Lung (tissue), 12 donors: ENCODE data around the gene DGKB. TPM values are rescaled to one million over a fixed set of nuclear protein-coding genes. Genes with fewer than 3 reads are reported as not detected.

Experiments used
- ATAC-seq: fragments of 200-7000 bp; cut with Tn5 transposase; one replicate; pipeline ENCODE4 v1.9.1; 2020; ENCODE audit warnings: moderate number of reproducible peaks; ENCODE audit not compliant: insufficient read depth, low FRiP score
- DNase-seq, 3 donors: peaks; one replicate each; pipeline ENCODE4 v3.0.0-alpha.2; 2013 to 2017
- H3K27ac ChIP-seq, 2 donors: one replicate each; pipeline ENCODE4 v1.5.1; 2013; ENCODE audit warnings: mild to moderate bottlenecking in 2 of 2, moderate library complexity in 2 of 2, control low read depth in 1 of 2, inconsistent platforms in 1 of 2, low read depth in 1 of 2, low read length in 1 of 2
- H3K27me3 ChIP-seq, 3 donors: one replicate each; pipeline ENCODE4 v1.5.1; 2013; ENCODE audit warnings: low read length in 2 of 3; ENCODE audit not compliant: control insufficient read depth in 3 of 3, insufficient read depth in 3 of 3
- H3K36me3 ChIP-seq, 4 donors: one replicate each; pipeline ENCODE4 v1.5.1; 2013; ENCODE audit warnings: low read length in 4 of 4, mild to moderate bottlenecking in 1 of 4, moderate library complexity in 1 of 4; ENCODE audit not compliant: control insufficient read depth in 4 of 4, insufficient read depth in 4 of 4
- H3K4me1 ChIP-seq, 5 donors: one replicate each; pipeline ENCODE4 v1.5.1; 2013; ENCODE audit warnings: low read length in 5 of 5, mild to moderate bottlenecking in 2 of 5, moderate library complexity in 1 of 5; ENCODE audit not compliant: control insufficient read depth in 5 of 5, insufficient read depth in 5 of 5
- H3K4me3 ChIP-seq: one replicate; pipeline ENCODE4 v1.5.1; 2013; ENCODE audit warnings: mild to moderate bottlenecking, control low read depth, moderate library complexity
- H3K9ac ChIP-seq, 2 donors: one replicate each; pipeline ENCODE4 v1.5.1; 2013; ENCODE audit warnings: low read length in 2 of 2, control low read depth in 1 of 2; ENCODE audit not compliant: insufficient read depth in 1 of 2
- H3K9me3 ChIP-seq, 4 donors: one replicate each; pipeline ENCODE4 v1.5.1; 2013; ENCODE audit warnings: low read length in 3 of 4, mild to moderate bottlenecking in 1 of 4, moderate library complexity in 1 of 4; ENCODE audit not compliant: control insufficient read depth in 4 of 4, insufficient read depth in 3 of 4
- CTCF ChIP-seq: IDR thresholded peaks from 2 replicates; pipeline ENCODE4 v1.5.1; 2012; ENCODE audit warnings: mild to moderate bottlenecking; ENCODE audit errors: control extremely low read depth, extremely low read depth
- WGBS, 2 donors: extraction: QIAGEN DNeasy Blood & Tissue Kit; methylation state at CpG; one replicate each; pipeline ENCODE4 v1.1.7; 2013; 5-methylcytosine and 5-hydroxymethylcytosine counted together
- polyA plus RNA-seq, 2 donors: library from polyadenylated mRNA; stranded (reverse); fragments of 200-250 nt; gene quantifications; one replicate each; pipeline ENCODE4 v1.2.1, GENCODE V29; 2013
- total RNA-seq, 2 donors: library from RNA; depleted of rRNA in 1 of 2; stranded (reverse); fragments of >200 nt in 1 of 2; gene quantifications; one replicate each; pipeline ENCODE4 v1.2.1, GENCODE V29; 2014 to 2021
- donor health status: control.
- donor health status: control.
- donor health status: Bipolar disorder and iron deficiency.
- donor health status: healthy.
- donor health status: DM: yes; HTN: yes; CAD: no.

Gene DGKB
- total and polyA plus RNA-seq, 4 donors = under 0.01 to 0.57 (median 0.06) TPM; not detected in 1

GRCh38 chr7:14800664-14801063 is 101.9 kb downstream of the DGKB start:
- no peak for ATAC-seq
- no peak for TF ChIP-seq CTCF
- DNase-seq = no peak
- Histone ChIP-seq H3K9ac (no peak overlapping the region), H3K36me3 (no peaks in the 10 kb centered on the region), H3K4me1 (no peaks in the 10 kb centered on the region), H3K27ac (no peak overlapping the region), H3K9me3 (no peaks in the 10 kb centered on the region), H3K27me3 (no peaks in the 10 kb centered on the region), H3K4me3 (no peak overlapping the region)
- WGBS, 2 donors = 95 to 98% methylated on average over 2 of the region's 2 CpGs

- H3K9me3 ChIP-seq = no peaks in the 10 kb centered on the region
- H3K27ac ChIP-seq = no peak overlapping the region
- DNase-seq (no peak), ATAC-seq (no peak)
- no peak overlapping the region for H3K9ac ChIP-seq
- H3K4me1 ChIP-seq = no peaks in the 10 kb centered on the region
- no peak overlapping the region for H3K4me3 ChIP-seq
- WGBS, 2 donors = 90 to 95% methylated on average over 2 of the region's 2 CpGs
- TF ChIP-seq CTCF = no peak
- H3K27me3 ChIP-seq = no peaks in the 10 kb centered on the region
- H3K36me3 ChIP-seq = no peaks in the 10 kb centered on the region
These were observed 109.4 kb downstream of the DGKB start for GRCh38 chr7:14793151-14793550.

- H3K36me3 ChIP-seq = no peaks in the 10 kb centered on the region
- H3K4me3 ChIP-seq = no peak overlapping the region
- H3K27ac ChIP-seq = no peak overlapping the region
- TF ChIP-seq CTCF = no peak
- DNase-seq = no peak
- H3K4me1 ChIP-seq = no peaks in the 10 kb centered on the region
- 57 to 72% methylated on average over 3 of the region's 3 CpGs for whole genome bisulfite sequencing, 2 donors
- no peaks in the 10 kb centered on the region for H3K27me3 ChIP-seq
- no peak for ATAC-seq
- H3K9ac ChIP-seq = no peak overlapping the region
- no peaks in the 10 kb centered on the region for H3K9me3 ChIP-seq
These were observed 115.0 kb downstream of the DGKB start for GRCh38 chr7:14787551-14787950.

- no peak for TF ChIP-seq CTCF
- H3K4me1 ChIP-seq = no peaks in the 10 kb centered on the region
- H3K36me3 ChIP-seq = no peaks in the 10 kb centered on the region
- ATAC-seq (no peak), DNase-seq (no peak)
- H3K9ac ChIP-seq = no peak overlapping the region
- 87 to 89% methylated on average over 9 of the region's 9 CpGs for WGBS, 2 donors
- no peaks in the 10 kb centered on the region for H3K27me3 ChIP-seq
- no peaks in the 10 kb centered on the region for H3K9me3 ChIP-seq
- H3K27ac ChIP-seq = no peak overlapping the region
- no peak overlapping the region for H3K4me3 ChIP-seq
These were observed 116.1 kb downstream of the DGKB start for GRCh38 chr7:14786314-14786895.
